ENCODE results near the gene BCL7C.

The BCL7C gene

GRCh38 chr16:30876867-30877266 lies 17.0 kb downstream of the BCL7C start:
- no peak for TF ChIP-seq CTCF (IDR thresholded peaks at IDR 0.05; ENCODE audit: control insufficient read depth, extremely low read depth, insufficient read depth)
- no peak for DNase-seq (ENCODE audit: low read depth)
- H3K4me3 ChIP-seq (ENCODE audit: low read depth, low read length) = peak overlapping the region; percentile 86

GRCh38 chr16:30875871-30876801 lies 17.7 kb downstream of the BCL7C start:
- no peak for TF ChIP-seq CTCF (IDR thresholded peaks at IDR 0.05; ENCODE audit: control insufficient read depth, extremely low read depth, insufficient read depth)
- peak overlapping the region; percentile 86 for H3K4me3 ChIP-seq (ENCODE audit: low read depth, low read length)
- DNase-seq (ENCODE audit: low read depth) = no peak

GRCh38 chr16:30874821-30875717 lies 18.8 kb downstream of the BCL7C start:
- TF ChIP-seq CTCF (IDR thresholded peaks at IDR 0.05; ENCODE audit: control insufficient read depth, extremely low read depth, insufficient read depth) = 0 out of 2 replicates have a peak, but pooled peaks have one; percentile 9
- H3K4me3 ChIP-seq (ENCODE audit: low read depth, low read length) = peak overlapping the region; percentile 86

GRCh38 chr16:30874244-30874820 lies 19.5 kb downstream of the BCL7C start:
- TF ChIP-seq CTCF (IDR thresholded peaks at IDR 0.05; ENCODE audit: control insufficient read depth, extremely low read depth, insufficient read depth) = no peak
- DNase-seq (ENCODE audit: low read depth) = no peak
- H3K4me3 ChIP-seq (ENCODE audit: low read depth, low read length) = peak overlapping the region; percentile 86

More at GRCh38 chr16:30874821-30875717, 18.8 kb downstream of the BCL7C start:
- DNase-seq (ENCODE audit: low read depth) = peak; percentile 64

- H3K4me3 ChIP-seq (ENCODE audit: low read depth, low read length) = no peak overlapping the region
- no peak for DNase-seq (ENCODE audit: low read depth)
- no peak for TF ChIP-seq CTCF (IDR thresholded peaks at IDR 0.05; ENCODE audit: control insufficient read depth, extremely low read depth, insufficient read depth)
Observed at GRCh38 chr16:30870904-30871303, 23.0 kb downstream of the BCL7C start.

GRCh38 chr16:30867747-30868146 lies 26.1 kb downstream of the BCL7C start:
- DNase-seq (ENCODE audit: low read depth) = no peak
- no peak for TF ChIP-seq CTCF (IDR thresholded peaks at IDR 0.05; ENCODE audit: control insufficient read depth, extremely low read depth, insufficient read depth)
- no peak overlapping the region for H3K4me3 ChIP-seq (ENCODE audit: low read depth, low read length)
